Ovary (tissue), 9 donors: ENCODE data around the gene DDIT4. TPM values are rescaled to one million over a fixed set of nuclear protein-coding genes. Genes with fewer than 3 reads are reported as not detected.

ENCODE experiments used
- DNase-seq, 5 donors: peaks; one replicate each; pipeline ENCODE4 v3.0.0-alpha.2; 2019 to 2020
- H3K27ac ChIP-seq, 2 donors: fragments of 200-600 bp; one replicate each; pipeline versions ENCODE4 v1.5.1 to v1.8.0; 2019 to 2022
- H3K27me3 ChIP-seq: fragments of 200-600 bp; one replicate; pipeline ENCODE4 v1.8.0; 2022
- H3K36me3 ChIP-seq: fragments of 200-600 bp; sonication (generic); one replicate; pipeline ENCODE4 v1.5.1; 2019
- H3K4me1 ChIP-seq: one replicate; pipeline ENCODE4 v1.8.1; 2013; ENCODE audit warnings: mild to moderate bottlenecking, moderate library complexity; ENCODE audit not compliant: insufficient read depth
- H3K4me3 ChIP-seq: fragments of 200-600 bp; sonication (generic); one replicate; pipeline ENCODE4 v1.5.1; 2017
- H3K9me3 ChIP-seq, 2 donors: fragments of 200-600 bp in 1 of 2; sonication (generic) in 1 of 2; one replicate each; pipeline versions ENCODE4 v1.5.1 to v1.8.1; 2013 to 2019; ENCODE audit warnings: mild to moderate bottlenecking in 1 of 2, moderate library complexity in 1 of 2
- EP300 ChIP-seq: sonication (generic); formaldehyde crosslinking; IDR thresholded peaks from one replicate; pipeline ENCODE4 v1.6.1; 2017; ENCODE audit warnings: antibody characterized with exemption
- POLR2A ChIP-seq: fragments of 450-650 bp; IDR thresholded peaks from one replicate; pipeline ENCODE4 v1.6.1; 2017; ENCODE audit warnings: antibody characterized with exemption, mild to moderate bottlenecking, moderate library complexity
- WGBS, 3 donors: extraction: QIAGEN DNeasy Blood & Tissue Kit in 1 of 3; methylation state at CpG; one replicate each; pipeline versions ENCODE4 v1.1.5 to v1.1.7; 2013 to 2017; 5-methylcytosine and 5-hydroxymethylcytosine counted together
- intact Hi-C, 4 donors: fragments of 100-400 bp; cut with DNase I; formaldehyde crosslinking; loops; one replicate each; pipeline versions ENCODE4 v1.11.0 to v1.15.1; 2022 to 2023
- polyA plus RNA-seq, 2 donors: library from polyadenylated mRNA; stranded (reverse); fragments of 200-250 nt in 1 of 2; fragments of 350-450 nt in 1 of 2; fragmentation: Illumina TruSeq in 1 of 2; extraction: RNeasy Lipid Tissue Mini Kit (QIAGEN cat#74804) in 1 of 2; gene quantifications; one replicate each; pipeline ENCODE4 v1.2.3, GENCODE V29; 2013 to 2014
- total RNA-seq, 7 donors: library from RNA; depleted of rRNA in 2 of 7; stranded (reverse); fragments of >200 nt in 2 of 7; fragmentation: NEBNext Ultra II Directional in 3 of 7; extraction: Animal tissue kit (Norgen Biotek cat#: 25700) in 3 of 7; gene quantifications; one replicate each; pipeline versions ENCODE4 v1.1.0 to v1.2.4, GENCODE V29; 2016 to 2023
- TF ChIP-seq, protein P1 (sequence below), 3 donors: fragments of 450-650 bp in 2 of 3; fragments of 200-600 bp in 1 of 3; IDR thresholded peaks; one replicate each; pipeline versions ENCODE4 v1.5.1 to v1.8.0; 2016 to 2022; ENCODE audit warnings: antibody characterized with exemption in 3 of 3, mild to moderate bottlenecking in 1 of 3
- donor health status: DM: no; HTN: no; CAD: no; lungs with moderate emphysema.
- donor health status: DM: no; HTN: no; CAD: no.
- donor health status: Bipolar disorder and iron deficiency.
- donor health status: DM: yes; HTN: yes; CAD: no.
- donor health status: DM: no; HTN: no; CAD: no.
- donor health status: DM: yes; HTN: yes; CAD: no.

Gene DDIT4
- total and polyA plus RNA-seq, 9 donors = 46.6 to 1,952 (median 524) TPM

DNA sequence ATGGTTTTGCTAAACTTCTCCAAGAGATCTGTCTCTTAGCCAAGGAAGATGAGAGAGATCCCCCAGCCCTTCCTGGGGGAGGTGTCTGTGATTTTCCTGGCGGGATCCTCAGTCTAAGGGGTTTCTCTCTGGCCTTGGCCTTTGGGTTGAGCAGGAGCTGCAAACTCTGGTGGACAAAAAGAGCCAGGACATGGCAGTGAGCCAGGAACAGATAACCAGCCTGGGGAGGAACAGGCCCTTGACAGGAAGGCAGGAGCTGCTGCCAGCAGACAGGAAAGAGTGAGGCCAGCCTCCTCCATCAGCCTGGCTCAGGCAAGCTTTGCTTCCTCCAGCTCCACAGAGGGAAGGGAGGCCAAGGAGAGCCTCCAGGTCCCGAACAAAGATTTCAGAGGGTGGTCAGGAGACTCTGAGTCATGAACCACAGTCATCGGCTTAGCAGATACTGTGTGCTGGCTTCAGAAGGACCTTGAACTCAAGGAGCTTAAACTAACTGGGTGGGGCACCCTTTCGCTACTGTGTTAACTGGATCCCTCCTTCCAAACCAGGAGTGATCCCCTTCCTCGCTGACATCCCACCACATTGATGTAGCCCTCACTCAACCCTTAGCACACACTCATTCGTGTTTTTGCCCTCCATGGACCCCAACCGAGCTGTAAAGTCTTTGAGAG lies 34.7 kb downstream of the DDIT4 start:
- WGBS, 3 donors = 33 to 41% (median 39%) methylated on average over 7 of the region's 7 CpGs
- TF ChIP-seq EP300 (no peak), POLR2A (no peak)
- TF ChIP-seq, protein P1, sequence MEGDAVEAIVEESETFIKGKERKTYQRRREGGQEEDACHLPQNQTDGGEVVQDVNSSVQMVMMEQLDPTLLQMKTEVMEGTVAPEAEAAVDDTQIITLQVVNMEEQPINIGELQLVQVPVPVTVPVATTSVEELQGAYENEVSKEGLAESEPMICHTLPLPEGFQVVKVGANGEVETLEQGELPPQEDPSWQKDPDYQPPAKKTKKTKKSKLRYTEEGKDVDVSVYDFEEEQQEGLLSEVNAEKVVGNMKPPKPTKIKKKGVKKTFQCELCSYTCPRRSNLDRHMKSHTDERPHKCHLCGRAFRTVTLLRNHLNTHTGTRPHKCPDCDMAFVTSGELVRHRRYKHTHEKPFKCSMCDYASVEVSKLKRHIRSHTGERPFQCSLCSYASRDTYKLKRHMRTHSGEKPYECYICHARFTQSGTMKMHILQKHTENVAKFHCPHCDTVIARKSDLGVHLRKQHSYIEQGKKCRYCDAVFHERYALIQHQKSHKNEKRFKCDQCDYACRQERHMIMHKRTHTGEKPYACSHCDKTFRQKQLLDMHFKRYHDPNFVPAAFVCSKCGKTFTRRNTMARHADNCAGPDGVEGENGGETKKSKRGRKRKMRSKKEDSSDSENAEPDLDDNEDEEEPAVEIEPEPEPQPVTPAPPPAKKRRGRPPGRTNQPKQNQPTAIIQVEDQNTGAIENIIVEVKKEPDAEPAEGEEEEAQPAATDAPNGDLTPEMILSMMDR (IDR thresholded peaks at IDR 0.05) = no peak
- Histone ChIP-seq H3K36me3 (no peaks in the 10 kb centered on the region), H3K27ac (peak overlapping the region; percentile 77 to 81), H3K27me3 (no peaks in the 10 kb centered on the region), H3K4me1 (peaks cover 27% of the 10 kb centered on the region), H3K9me3 (no peaks in the 10 kb centered on the region), H3K4me3 (no peak overlapping the region)
- intact Hi-C loops = no loop called here
- peak; percentile 81 to 93 (median 87) for DNase-seq

DNA sequence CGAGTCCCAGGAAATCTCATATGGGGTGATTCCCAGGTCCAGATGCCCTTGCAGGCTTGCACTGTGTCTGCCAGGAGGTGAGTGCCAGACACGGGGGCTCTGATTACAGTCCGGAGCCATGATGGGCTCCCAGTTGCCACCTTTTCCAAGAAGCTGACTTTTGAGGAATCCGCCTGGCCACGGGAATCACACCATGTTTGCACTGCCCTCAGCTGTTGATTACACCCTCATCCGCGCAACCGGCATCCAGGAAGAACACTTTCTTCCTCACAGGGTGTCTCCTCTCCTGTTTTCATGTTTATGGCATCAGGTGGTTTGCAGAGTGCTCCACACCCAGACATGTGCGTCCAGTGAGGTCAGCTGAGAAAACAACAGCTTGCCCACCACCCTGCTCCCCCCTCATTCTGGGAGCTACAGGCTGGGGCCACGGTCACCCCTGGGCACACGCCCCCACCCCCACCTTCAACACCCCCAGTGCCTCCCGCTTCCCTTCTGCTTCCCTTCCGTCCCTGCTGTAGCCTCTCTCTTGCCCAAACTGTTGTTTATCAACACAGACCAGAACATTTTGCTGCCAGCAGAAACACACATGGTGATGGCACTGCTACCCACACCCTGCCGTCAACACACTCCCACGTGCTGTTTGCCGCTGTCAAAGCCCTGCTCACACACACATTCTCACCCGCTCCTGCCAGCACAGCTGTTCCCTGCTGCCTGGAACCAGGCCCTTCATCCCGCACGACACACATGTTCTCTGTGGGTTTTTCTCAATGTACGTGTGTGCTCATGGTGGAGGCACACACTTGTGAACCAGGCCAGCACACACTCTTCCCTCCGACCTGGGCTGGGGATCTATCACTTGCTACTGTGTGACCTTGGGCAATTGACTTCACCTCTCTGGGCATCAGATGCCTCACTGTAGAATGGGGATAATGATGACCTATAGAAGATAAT lies 35.8 kb downstream of the DDIT4 start:
- DNase-seq = peak in 3 of 5 donors; percentile 63 to 73 (median 63)
- WGBS, 3 donors = 31 to 56% (median 39%) methylated on average over 21 of the region's 21 CpGs
- no peaks in the 10 kb centered on the region for H3K27me3 ChIP-seq
- peak overlapping the region; percentile 77 to 81 for H3K27ac ChIP-seq
- no peaks in the 10 kb centered on the region for H3K9me3 ChIP-seq
- intact Hi-C loops = loop anchor here in 1 of 4 donors (2.0 kb wide), 1 partner anchor 55 kb away; no protein-coding TSS in a partner anchor
- H3K4me1 ChIP-seq = peaks cover 27% of the 10 kb centered on the region
- H3K36me3 ChIP-seq = no peaks in the 10 kb centered on the region
- no peak for TF ChIP-seq POLR2A
- no peak for TF ChIP-seq EP300
- TF ChIP-seq, protein P1 (IDR thresholded peaks at IDR 0.05) = no peak
- H3K4me3 ChIP-seq = no peak overlapping the region

DNA sequence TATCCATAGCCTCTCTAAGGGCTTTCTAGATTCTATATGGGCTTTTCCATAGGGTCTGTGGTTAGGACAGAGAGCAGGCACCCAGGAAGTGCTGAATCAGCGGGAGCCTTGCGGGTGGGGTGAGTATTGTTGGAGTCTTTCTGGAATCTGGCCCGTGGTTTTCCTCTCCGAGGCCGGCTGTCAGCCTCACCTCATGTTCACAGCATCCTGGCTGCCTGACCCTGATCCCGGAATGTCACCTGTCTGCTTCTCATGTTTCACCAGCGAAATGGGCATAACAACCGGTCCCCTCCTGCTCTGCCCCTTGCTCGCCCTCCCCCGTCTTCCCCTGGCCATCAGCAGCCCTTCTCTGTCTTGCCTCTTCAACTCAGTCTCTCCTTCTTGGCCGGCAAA lies 36.5 kb downstream of the DDIT4 start:
- Histone ChIP-seq H3K27me3 (no peaks in the 10 kb centered on the region), H3K9me3 (no peaks in the 10 kb centered on the region), H3K27ac (peak overlapping the region in 1 of 2 donors; percentile 77), H3K4me3 (no peak overlapping the region), H3K4me1 (peaks cover 29% of the 10 kb centered on the region), H3K36me3 (no peaks in the 10 kb centered on the region)
- TF ChIP-seq, protein P1 (IDR thresholded peaks at IDR 0.05) = no peak
- no peak for TF ChIP-seq EP300
- no peak for TF ChIP-seq POLR2A
- WGBS, 3 donors = 62 to 68% (median 65%) methylated on average over 11 of the region's 11 CpGs
- intact Hi-C loops = loop anchor here in 1 of 4 donors (2.0 kb wide), 1 partner anchor 55 kb away; no protein-coding TSS in a partner anchor
- peak in 1 of 5 donors; percentile 51 for DNase-seq

DNA sequence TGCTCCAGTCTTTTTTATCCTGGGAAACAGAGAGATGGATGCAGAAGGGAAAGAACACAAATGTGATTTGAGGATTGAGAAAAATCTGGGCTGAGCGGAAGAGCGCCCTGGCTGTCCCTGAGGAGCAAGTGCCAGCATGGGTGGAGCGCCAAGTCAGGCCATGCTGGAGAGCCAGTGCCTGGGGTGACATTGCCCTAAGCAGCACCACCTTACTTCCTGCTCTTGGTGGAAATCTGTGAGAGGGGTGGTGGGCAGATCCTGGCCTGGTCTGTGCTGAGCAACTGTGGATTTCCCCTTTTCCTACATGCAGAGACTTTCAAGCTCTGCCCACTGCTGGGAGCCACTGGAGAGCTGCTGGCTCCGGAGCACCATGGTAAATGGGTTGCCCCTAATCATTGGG lies 36.9 kb downstream of the DDIT4 start:
- Histone ChIP-seq H3K27ac (no peak overlapping the region), H3K4me1 (peaks cover 32% of the 10 kb centered on the region), H3K9me3 (no peaks in the 10 kb centered on the region), H3K4me3 (no peak overlapping the region), H3K27me3 (no peaks in the 10 kb centered on the region), H3K36me3 (no peaks in the 10 kb centered on the region)
- TF ChIP-seq EP300 = no peak
- no peak for TF ChIP-seq POLR2A
- TF ChIP-seq, protein P1 (IDR thresholded peaks at IDR 0.05) = no peak
- intact Hi-C loops = loop anchor here in 1 of 4 donors (2.0 kb wide), 1 partner anchor 56 kb away; no protein-coding TSS in a partner anchor
- WGBS, 3 donors = 83 to 94% (median 93%) methylated on average over 4 of the region's 4 CpGs
- peak in 1 of 5 donors; percentile 45 for DNase-seq
